Cardiac muscle cell (in vitro differentiated cells and primary cell): ENCODE measurements around the gene LRCOL1. TPM values are rescaled to one million over a fixed set of nuclear protein-coding genes. Genes with fewer than 3 reads are reported as not detected.

Experiments
- DNase-seq, 2 donors: peaks; one replicate each; pipeline versions ENCODE4 v3.0.0 to v3.0.0-alpha.2; 2010 to 2017; ENCODE audit warnings: low read depth in 1 of 2, low spot score in 1 of 2
- H3K27ac ChIP-seq: fragments of 200-600 bp; sonication (generic); 2 replicates; pipeline ENCODE4 v1.5.1; 2016
- H3K27me3 ChIP-seq: fragments of 200-600 bp; sonication (generic); 2 replicates; pipeline ENCODE4 v1.6.0; 2016; ENCODE audit warnings: control low read depth
- H3K36me3 ChIP-seq: fragments of 200-600 bp; sonication (generic); 2 replicates; pipeline ENCODE4 v1.5.1; 2016; ENCODE audit warnings: control low read depth
- H3K4me1 ChIP-seq: fragments of 200-600 bp; sonication (generic); 2 replicates; pipeline ENCODE4 v1.8.1; 2017; ENCODE audit warnings: low read depth, mild to moderate bottlenecking, mixed run types
- H3K4me3 ChIP-seq: fragments of 200-600 bp; sonication (generic); 2 replicates; pipeline ENCODE4 v1.5.1; 2016; ENCODE audit warnings: mild to moderate bottlenecking
- H3K9me3 ChIP-seq: fragments of 200-600 bp; sonication (generic); 2 replicates; pipeline ENCODE4 v1.5.1; 2017; ENCODE audit warnings: low read depth, mild to moderate bottlenecking, control low read depth
- polyA plus RNA-seq: library from polyadenylated mRNA; unstranded; fragments of >200 nt; fragmentation: Nextera tagmentation; extraction: Ambion mirVana; gene quantifications from 2 replicates; pipeline ENCODE4 v1.2.1, GENCODE V29; 2016
- total RNA-seq: library from RNA; depleted of rRNA; stranded (reverse); fragments of >200 nt; gene quantifications from 2 replicates; pipeline ENCODE4 v1.2.3, GENCODE V29; 2016
- TF ChIP-seq, protein P1 (sequence below): IDR thresholded peaks from 2 replicates; pipeline ENCODE4 v1.5.1; 2012; ENCODE audit warnings: low read depth, mild to moderate bottlenecking, low read length

The LRCOL1 gene
- total and polyA plus RNA-seq, 2 experiments from 2014 or later = not detected

GRCh38 chr12:132621657-132622435, 11.5 kb upstream of the LRCOL1 start:
- DNase-seq = no peak
- Histone ChIP-seq H3K27ac (no peak overlapping the region), H3K9me3 (no peaks in the 10 kb centered on the region), H3K36me3 (no peaks in the 10 kb centered on the region), H3K4me1 (no peaks in the 10 kb centered on the region), H3K4me3 (no peak overlapping the region), H3K27me3 (peaks cover 39% of the 10 kb centered on the region)
- TF ChIP-seq, protein P1, sequence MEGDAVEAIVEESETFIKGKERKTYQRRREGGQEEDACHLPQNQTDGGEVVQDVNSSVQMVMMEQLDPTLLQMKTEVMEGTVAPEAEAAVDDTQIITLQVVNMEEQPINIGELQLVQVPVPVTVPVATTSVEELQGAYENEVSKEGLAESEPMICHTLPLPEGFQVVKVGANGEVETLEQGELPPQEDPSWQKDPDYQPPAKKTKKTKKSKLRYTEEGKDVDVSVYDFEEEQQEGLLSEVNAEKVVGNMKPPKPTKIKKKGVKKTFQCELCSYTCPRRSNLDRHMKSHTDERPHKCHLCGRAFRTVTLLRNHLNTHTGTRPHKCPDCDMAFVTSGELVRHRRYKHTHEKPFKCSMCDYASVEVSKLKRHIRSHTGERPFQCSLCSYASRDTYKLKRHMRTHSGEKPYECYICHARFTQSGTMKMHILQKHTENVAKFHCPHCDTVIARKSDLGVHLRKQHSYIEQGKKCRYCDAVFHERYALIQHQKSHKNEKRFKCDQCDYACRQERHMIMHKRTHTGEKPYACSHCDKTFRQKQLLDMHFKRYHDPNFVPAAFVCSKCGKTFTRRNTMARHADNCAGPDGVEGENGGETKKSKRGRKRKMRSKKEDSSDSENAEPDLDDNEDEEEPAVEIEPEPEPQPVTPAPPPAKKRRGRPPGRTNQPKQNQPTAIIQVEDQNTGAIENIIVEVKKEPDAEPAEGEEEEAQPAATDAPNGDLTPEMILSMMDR = no peak

GRCh38 chr12:132620899-132621656, 10.7 kb upstream of the LRCOL1 start:
- TF ChIP-seq, protein P1 = no peak
- no peak for DNase-seq
- no peaks in the 10 kb centered on the region for H3K9me3 ChIP-seq
- H3K4me3 ChIP-seq = no peak overlapping the region
- peaks cover 46% of the 10 kb centered on the region for H3K27me3 ChIP-seq
- no peaks in the 10 kb centered on the region for H3K4me1 ChIP-seq
- H3K36me3 ChIP-seq = no peaks in the 10 kb centered on the region
- H3K27ac ChIP-seq = no peak overlapping the region

GRCh38 chr12:132620113-132620898, 9.9 kb upstream of the LRCOL1 start:
- peaks cover 54% of the 10 kb centered on the region for H3K27me3 ChIP-seq
- H3K36me3 ChIP-seq = no peaks in the 10 kb centered on the region
- H3K4me3 ChIP-seq = no peak overlapping the region
- TF ChIP-seq, protein P1 = no peak
- H3K4me1 ChIP-seq = no peaks in the 10 kb centered on the region
- no peaks in the 10 kb centered on the region for H3K9me3 ChIP-seq
- DNase-seq = no peak
- no peak overlapping the region for H3K27ac ChIP-seq

DNA sequence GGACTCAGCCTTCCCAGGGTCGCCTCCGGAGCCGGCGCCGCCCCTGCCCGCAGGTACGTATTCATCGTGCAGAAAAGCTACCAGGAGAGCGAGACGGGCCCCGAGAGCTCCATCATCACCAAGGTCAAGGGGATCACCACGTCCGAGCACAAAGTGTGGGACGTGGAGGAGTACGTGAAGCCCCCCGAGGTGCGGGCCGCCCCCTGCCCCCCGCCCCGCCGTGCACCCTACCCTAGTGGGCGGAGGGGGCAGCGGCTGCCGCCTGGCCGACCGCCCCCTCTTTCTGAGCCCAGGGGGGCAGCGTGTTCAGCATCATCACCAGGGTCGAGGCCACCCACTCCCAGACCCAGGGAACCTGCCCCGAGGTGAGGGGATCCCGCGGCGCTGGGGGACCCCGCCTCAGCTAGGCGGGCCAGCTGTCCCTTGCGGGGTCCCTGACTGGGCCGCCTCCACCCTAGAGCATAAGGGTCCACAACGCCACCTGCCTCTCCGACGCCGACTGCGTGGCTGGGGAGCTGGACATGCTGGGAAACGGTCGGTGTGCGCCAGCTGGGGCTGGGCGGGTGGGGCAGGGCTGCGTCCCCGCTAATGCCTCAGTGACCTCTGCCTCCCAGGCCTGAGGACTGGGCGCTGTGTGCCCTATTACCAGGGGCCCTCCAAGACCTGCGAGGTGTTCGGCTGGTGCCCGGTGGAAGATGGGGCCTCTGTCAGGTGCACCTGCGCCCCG, 9.2 kb upstream of the LRCOL1 start:
- Histone ChIP-seq H3K27ac (no peak overlapping the region), H3K4me3 (no peak overlapping the region), H3K27me3 (peaks cover 58% of the 10 kb centered on the region), H3K4me1 (no peaks in the 10 kb centered on the region), H3K9me3 (no peaks in the 10 kb centered on the region), H3K36me3 (no peaks in the 10 kb centered on the region)
- TF ChIP-seq, protein P1 = no peak
- no peak for DNase-seq

GRCh38 chr12:132619071-132619385, 8.6 kb upstream of the LRCOL1 start:
- H3K4me1 ChIP-seq = no peaks in the 10 kb centered on the region
- TF ChIP-seq, protein P1 = no peak
- H3K27me3 ChIP-seq = peaks cover 59% of the 10 kb centered on the region
- no peak overlapping the region for H3K27ac ChIP-seq
- H3K4me3 ChIP-seq = no peak overlapping the region
- H3K9me3 ChIP-seq = no peaks in the 10 kb centered on the region
- no peaks in the 10 kb centered on the region for H3K36me3 ChIP-seq
- DNase-seq = no peak
